K562 (cell line): ENCODE results near the gene SNRNP70. TPM values are rescaled to one million over a fixed set of nuclear protein-coding genes. Genes with fewer than 3 reads are reported as not detected.

Source experiments
- CBX5 ChIP-seq: IDR thresholded peaks from 2 replicates; pipeline ENCODE4 v1.6.1; 2014; ENCODE audit warnings: low read depth, borderline replicate concordance
- CC2D1A ChIP-seq: fragments of 450-650 bp; IDR thresholded peaks from 2 replicates; pipeline ENCODE4 v1.6.1; 2017; ENCODE audit warnings: mild to moderate bottlenecking
- CTBP1 ChIP-seq: fragments of 450-650 bp; IDR thresholded peaks from 2 replicates; pipeline ENCODE4 v1.6.1; 2016; ENCODE audit warnings: borderline replicate concordance
- HIVEP1 ChIP-seq: fragments of 250-450 bp; sonication (Bioruptor Pico); IDR thresholded peaks from 2 replicates; pipeline ENCODE4 v1.4.0; 2020; ENCODE audit warnings: mild to moderate bottlenecking
- JUND ChIP-seq, 2 experiments: IDR thresholded peaks; 2 replicates in 1 of 2; 3 replicates in 1 of 2; pipeline ENCODE4 v1.6.1; 2011; ENCODE audit warnings: borderline replicate concordance in 2 of 2, low read depth in 2 of 2, low read length in 2 of 2, improper control_type of control experiment in 1 of 2, missing biosample characterization in 1 of 2, missing genetic modification characterization in 1 of 2, missing genetic modification reagents in 1 of 2
- KAT8 ChIP-seq: fragments of 450-650 bp; IDR thresholded peaks from 2 replicates; pipeline ENCODE4 v1.6.1; 2016; ENCODE audit warnings: low read depth, mild to moderate bottlenecking
- L3MBTL2 ChIP-seq: fragments of 450-650 bp; IDR thresholded peaks from 2 replicates; pipeline ENCODE4 v1.6.1; 2016; ENCODE audit warnings: mild to moderate bottlenecking, moderate library complexity
- MED1 ChIP-seq: sonication (generic); formaldehyde crosslinking; IDR thresholded peaks from 2 replicates; pipeline ENCODE4 v1.8.1; 2023; ENCODE audit warnings: missing genetic modification reagents, borderline replicate concordance
- NRF1 ChIP-seq, 2 experiments: fragments of 450-650 bp; IDR thresholded peaks in 1 of 2; conservative IDR thresholded peaks in 1 of 2; 2 replicates each; pipeline ENCODE4 v1.6.1; 2014; ENCODE audit warnings: mild to moderate bottlenecking in 2 of 2
- PHF20 ChIP-seq: fragments of 450-650 bp; IDR thresholded peaks from 2 replicates; pipeline ENCODE4 v1.6.1; 2018; ENCODE audit not compliant: partially characterized antibody
- PHF8 ChIP-seq: fragments of 200-600 bp; sonication (generic); IDR thresholded peaks from 2 replicates; pipeline ENCODE4 v1.6.1; 2012; ENCODE audit warnings: mixed run types, mild to moderate bottlenecking, inconsistent platforms, low read length, moderate library complexity, borderline replicate concordance
- POLR2A ChIP-seq: fragments of 450-650 bp; conservative IDR thresholded peaks from 2 replicates; pipeline ENCODE4 v1.6.1; 2016
- POLR2AphosphoS2 ChIP-seq: IDR thresholded peaks from 2 replicates; pipeline ENCODE4 v1.6.1; 2012; ENCODE audit warnings: low read length, improper control_type of control experiment
- RBFOX2 ChIP-seq: fragments of 200-400 bp; formaldehyde crosslinking; IDR thresholded peaks from 2 replicates; pipeline ENCODE4 v1.6.1; 2017; ENCODE audit warnings: low read depth, mild to moderate bottlenecking, low read length, moderate library complexity
- RFX7 ChIP-seq: fragments of 250-450 bp; sonication (Bioruptor Pico); IDR thresholded peaks from 2 replicates; pipeline ENCODE4 v1.5.1; 2021; ENCODE audit warnings: mild to moderate bottlenecking
- SP1 ChIP-seq: sonication (generic); formaldehyde crosslinking; IDR thresholded peaks from 2 replicates; pipeline ENCODE4 v1.8.1; 2022; ENCODE audit warnings: mild to moderate bottlenecking, missing genetic modification reagents
- SRF ChIP-seq, 2 experiments: fragments of 250-450, 450-650 bp in 1 of 2; sonication (Bioruptor Pico) in 1 of 2; sonication (generic) in 1 of 2; formaldehyde crosslinking; IDR thresholded peaks; 2 replicates each; pipeline versions ENCODE4 v1.5.0 to v1.5.1; 2020 to 2022; ENCODE audit warnings: mild to moderate bottlenecking in 1 of 2, missing genetic modification reagents in 1 of 2
- ZFX ChIP-seq: sonication (generic); formaldehyde crosslinking; IDR thresholded peaks from 2 replicates; pipeline ENCODE4 v1.8.0; 2022; ENCODE audit warnings: mild to moderate bottlenecking, missing genetic modification reagents, moderate library complexity
- ZNF134 ChIP-seq: fragments of 250-450 bp; sonication (Bioruptor Pico); conservative IDR thresholded peaks from 2 replicates; pipeline ENCODE4 v1.4.0; 2020
- ZNF583 ChIP-seq: fragments of 250-450 bp; sonication (Bioruptor Pico); IDR thresholded peaks from 2 replicates; pipeline ENCODE4 v1.4.0; 2020
- polyA plus RNA-seq, 8 experiments: library from polyadenylated mRNA; depleted of rRNA in 4 of 8; stranded (reverse) in 5 of 8; unstranded in 3 of 8; fragments of >200 nt; fragmentation: Nextera tagmentation in 2 of 8; fragmentation: Illumina TruSeq in 1 of 8; extraction: Ambion mirVana in 2 of 8; extraction: Trizol in 1 of 8; gene quantifications; 2 replicates each; pipeline versions ENCODE4 v1.2.1 to v1.2.3, GENCODE V29; 2011 to 2014; ENCODE audit warnings: inconsistent platforms in 1 of 8, missing spikeins in 1 of 8
- total RNA-seq, 7 experiments: library from RNA; depleted of rRNA in 6 of 7; stranded (reverse); fragments of >200 nt in 6 of 7; fragmentation: Illumina TruSeq in 2 of 7; extraction: Trizol in 2 of 7; gene quantifications; 2 replicates each; pipeline versions ENCODE4 v1.2.1 to v1.2.3, GENCODE V29; 2011 to 2021; ENCODE audit warnings: low replicate concordance in 1 of 7
- TF ChIP-seq, protein P1 (sequence below): fragments of 450-650 bp; formaldehyde crosslinking; IDR thresholded peaks from 2 replicates; pipeline ENCODE4 v1.4.0; 2020; ENCODE audit warnings: mild to moderate bottlenecking
- TF ChIP-seq, protein P2 (sequence below), 2 experiments: fragments of 450-650 bp; IDR thresholded peaks; 2 replicates each; pipeline ENCODE4 v1.6.1; 2016; ENCODE audit warnings: mild to moderate bottlenecking in 2 of 2, borderline replicate concordance in 1 of 2, low read depth in 1 of 2, moderate library complexity in 1 of 2

SNRNP70 gene
- total and polyA plus RNA-seq, 9 of the 15 experiments (the other 6 are each of a cell fraction or from before 2014, with no cell fraction given), result 2.8 to 496 (median 136) TPM

DNA sequence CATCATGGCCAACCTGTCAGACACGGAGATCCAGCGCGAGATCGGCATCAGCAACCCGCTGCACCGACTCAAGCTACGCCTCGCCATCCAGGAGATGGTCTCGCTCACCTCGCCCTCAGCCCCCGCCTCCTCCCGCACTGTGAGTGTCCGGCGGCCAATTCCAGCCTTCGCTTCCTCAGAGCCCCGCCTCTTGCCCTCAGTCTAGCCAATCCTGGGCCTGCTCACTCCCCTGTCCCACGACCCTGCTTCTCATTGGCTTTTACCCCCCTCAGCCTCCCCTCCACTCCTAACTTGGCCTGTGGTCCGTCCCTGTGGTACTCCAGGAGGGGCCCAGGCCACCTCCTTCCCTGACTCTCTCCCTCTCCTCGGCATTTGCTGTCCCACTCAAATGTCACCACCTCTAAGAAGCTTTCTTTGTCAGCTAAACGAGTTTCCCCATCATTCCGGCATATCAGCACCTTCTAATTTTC lies 57.6 kb downstream of the SNRNP70 start (continued):
- TF ChIP-seq NRF1 (conservative IDR thresholded peaks at IDR 0.05 in 1 of 2, IDR thresholded peaks at IDR 0.05 in 1 of 2) (peak; percentile 72 to 79), PHF20 (peak; percentile 66), ZNF134 (CRISPR knock-in tag) (no peak), RBFOX2 (0 out of 2 replicates have a peak, but pooled peaks have one; percentile 35), RFX7 (CRISPR knock-in tag) (no peak), POLR2AphosphoS2 (no peak), ZNF583 (CRISPR knock-in tag) (no peak), POLR2A (peak; percentile 52), CBX5 (no peak), ZFX (CRISPR knock-in tag) (peak; percentile 26; the same call in 1 of the 2 replicates), MED1 (CRISPR knock-in tag) (no peak), CC2D1A (no peak), CTBP1 (peak; percentile 61; the same call in 1 of the 2 replicates), JUND (IDR thresholded peaks at IDR 0.05; ENCODE audit: borderline replicate concordance, low read depth, low read length) (peak; percentile 14; the same call in 1 of the 2 replicates), JUND (tag; IDR thresholded peaks at IDR 0.05; ENCODE audit: borderline replicate concordance, low read depth, low read length) (no peak), SP1 (peak; percentile 52; the same call in 1 of the 2 replicates), SRF (CRISPR knock-in tag; IDR thresholded peaks at IDR 0.05) (peak in 1 of 2 experiments; percentile 66; a peak in 2 of 4 replicates), HIVEP1 (CRISPR knock-in tag) (no peak), L3MBTL2 (peak; percentile 59; the same call in 1 of the 2 replicates), PHF8 (peak; percentile 36; the same call in 1 of the 2 replicates), KAT8 (no peak)
- TF ChIP-seq, protein P1, sequence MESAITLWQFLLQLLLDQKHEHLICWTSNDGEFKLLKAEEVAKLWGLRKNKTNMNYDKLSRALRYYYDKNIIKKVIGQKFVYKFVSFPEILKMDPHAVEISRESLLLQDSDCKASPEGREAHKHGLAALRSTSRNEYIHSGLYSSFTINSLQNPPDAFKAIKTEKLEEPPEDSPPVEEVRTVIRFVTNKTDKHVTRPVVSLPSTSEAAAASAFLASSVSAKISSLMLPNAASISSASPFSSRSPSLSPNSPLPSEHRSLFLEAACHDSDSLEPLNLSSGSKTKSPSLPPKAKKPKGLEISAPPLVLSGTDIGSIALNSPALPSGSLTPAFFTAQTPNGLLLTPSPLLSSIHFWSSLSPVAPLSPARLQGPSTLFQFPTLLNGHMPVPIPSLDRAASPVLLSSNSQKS (CRISPR knock-in tag), result no peak
- TF ChIP-seq, protein P2, sequence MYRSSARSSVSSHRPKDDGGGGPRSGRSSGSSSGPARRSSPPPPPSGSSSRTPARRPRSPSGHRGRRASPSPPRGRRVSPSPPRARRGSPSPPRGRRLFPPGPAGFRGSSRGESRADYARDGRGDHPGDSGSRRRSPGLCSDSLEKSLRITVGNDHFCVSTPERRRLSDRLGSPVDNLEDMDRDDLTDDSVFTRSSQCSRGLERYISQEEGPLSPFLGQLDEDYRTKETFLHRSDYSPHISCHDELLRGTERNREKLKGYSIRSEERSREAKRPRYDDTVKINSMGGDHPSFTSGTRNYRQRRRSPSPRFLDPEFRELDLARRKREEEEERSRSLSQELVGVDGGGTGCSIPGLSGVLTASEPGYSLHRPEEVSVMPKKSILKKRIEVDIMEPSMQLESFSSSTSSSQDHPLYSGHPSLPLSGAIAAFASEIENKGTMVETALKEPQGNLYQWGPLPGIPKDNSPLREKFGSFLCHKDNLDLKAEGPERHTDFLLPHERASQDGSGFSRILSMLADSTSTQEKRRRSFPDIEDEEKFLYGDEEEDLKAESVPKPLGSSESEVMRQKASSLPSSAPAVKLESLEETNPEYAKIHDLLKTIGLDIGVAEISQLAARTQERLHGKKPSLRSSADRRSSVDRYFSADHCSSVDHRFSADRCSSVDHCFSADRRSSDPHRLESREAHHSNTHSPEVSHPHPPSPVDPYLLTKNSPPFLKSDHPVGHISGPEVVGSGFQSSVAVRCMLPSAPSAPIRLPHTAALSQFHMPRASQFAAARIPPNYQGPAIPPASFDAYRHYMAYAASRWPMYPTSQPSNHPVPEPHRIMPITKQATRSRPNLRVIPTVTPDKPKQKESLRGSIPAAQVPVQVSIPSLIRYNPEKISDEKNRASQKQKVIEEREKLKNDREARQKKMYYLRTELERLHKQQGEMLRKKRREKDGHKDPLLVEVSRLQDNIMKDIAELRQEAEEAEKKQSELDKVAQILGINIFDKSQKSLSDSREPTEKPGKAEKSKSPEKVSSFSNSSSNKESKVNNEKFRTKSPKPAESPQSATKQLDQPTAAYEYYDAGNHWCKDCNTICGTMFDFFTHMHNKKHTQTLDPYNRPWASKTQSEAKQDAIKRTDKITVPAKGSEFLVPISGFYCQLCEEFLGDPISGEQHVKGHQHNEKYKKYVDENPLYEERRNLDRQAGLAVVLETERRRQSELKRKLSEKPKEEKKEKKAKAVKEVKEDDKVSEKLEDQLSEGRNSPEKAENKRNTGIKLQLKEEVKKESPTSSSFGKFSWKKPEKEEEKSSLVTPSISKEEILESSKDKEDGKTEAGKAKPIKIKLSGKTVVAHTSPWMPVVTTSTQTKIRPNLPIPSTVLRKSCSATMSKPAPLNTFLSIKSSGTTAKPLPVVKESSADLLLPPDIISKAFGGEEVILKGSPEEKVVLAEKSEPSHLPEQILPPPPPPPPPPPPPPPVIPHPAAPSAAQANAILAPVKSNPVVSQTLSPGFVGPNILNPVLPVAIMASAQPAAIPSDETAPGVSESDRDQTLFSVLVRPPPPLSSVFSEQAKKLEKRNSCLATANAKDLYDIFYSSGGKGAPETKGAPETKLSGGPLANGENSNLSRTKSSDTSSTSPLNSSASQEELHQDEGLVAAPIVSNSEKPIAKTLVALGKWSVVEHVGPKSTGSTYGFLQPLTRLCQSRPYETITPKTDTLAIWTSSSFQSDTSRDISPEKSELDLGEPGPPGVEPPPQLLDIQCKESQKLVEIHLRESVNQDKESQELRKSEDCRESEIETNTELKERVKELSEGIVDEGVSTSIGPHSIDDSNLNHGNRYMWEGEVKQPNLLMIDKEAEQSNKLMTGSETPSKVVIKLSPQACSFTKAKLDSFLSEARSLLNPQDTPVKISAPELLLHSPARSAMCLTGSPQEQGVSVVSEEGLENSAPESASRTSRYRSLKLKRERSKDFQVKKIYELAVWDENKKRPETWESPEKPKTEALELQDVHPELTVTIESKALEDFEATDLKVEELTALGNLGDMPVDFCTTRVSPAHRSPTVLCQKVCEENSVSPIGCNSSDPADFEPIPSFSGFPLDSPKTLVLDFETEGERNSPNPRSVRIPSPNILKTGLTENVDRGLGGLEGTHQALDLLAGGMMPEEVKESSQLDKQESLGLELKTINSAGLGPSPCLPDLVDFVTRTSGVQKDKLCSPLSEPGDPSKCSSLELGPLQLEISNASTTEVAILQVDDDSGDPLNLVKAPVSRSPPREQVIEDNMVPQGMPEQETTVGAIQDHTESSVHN (IDR thresholded peaks at IDR 0.05; ENCODE audit: borderline replicate concordance in 1 of 2, low read depth in 1 of 2), result no peak
